ENCODE measurements around the gene RAD51B. TPM values are rescaled to one million over a fixed set of nuclear protein-coding genes. Genes with fewer than 3 reads are reported as not detected.
"Not testable (repeated sequence)": the region's sequence is repeated elsewhere in the genome, so short reads cannot be mapped to it uniquely, and the experiment has no call there.

The RAD51B gene
- total RNA-seq, 4 donors from 2014 or later = 6.2 to 39.9 (median 12.9) TPM

DNA sequence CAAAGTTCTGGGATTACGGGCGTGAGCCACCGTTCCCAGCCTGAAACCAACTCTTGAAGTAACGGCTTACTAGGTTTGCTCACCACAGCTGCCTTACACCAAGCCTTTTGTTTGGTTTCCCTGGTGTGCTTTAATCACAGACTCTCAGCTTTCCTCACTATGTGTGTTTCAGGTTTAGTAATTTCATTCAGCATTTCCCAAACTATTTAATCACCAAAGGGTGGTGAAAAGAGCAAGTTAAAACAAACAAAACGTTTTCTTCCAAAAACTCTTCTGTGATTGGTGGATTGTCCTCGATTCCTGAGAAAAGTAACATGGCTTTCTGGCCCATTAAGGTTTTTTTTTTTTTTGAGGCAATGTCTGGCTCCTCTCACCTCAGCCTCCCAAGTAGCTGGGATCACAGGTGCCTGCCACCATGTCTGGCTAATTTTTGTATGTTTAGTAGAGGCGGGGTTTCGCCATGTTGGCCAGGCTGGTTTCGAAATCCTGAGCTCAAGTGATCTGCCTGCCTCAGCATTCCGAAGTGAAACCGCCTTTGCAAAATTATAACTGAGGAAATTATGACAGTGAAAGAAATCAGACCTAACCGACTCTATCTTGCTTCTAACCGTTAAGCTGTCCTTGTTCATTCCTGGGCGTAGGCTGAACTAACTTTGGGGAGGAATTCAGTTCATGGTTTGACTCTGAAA is 1.7 kb upstream of the RAD51B start:
- H3K4me1 ChIP-seq = peaks cover 5 to 51% (median 22%) of the 10 kb centered on the region in 3 donors
- H3K27me3 ChIP-seq = no peaks in the 10 kb centered on the region
- no peak overlapping the region for H3K27ac ChIP-seq
- peaks cover 0 to 16% (median under 1%) of the 10 kb centered on the region in 3 donors for H3K36me3 ChIP-seq
- intact Hi-C loops (cut with DNase I) = no loop called here
- no peaks in the 10 kb centered on the region for H3K9me3 ChIP-seq
- no peak for DNase-seq
- TF ChIP-seq POLR2A (IDR thresholded peaks at IDR 0.05) = no peak
- TF ChIP-seq, protein P1, sequence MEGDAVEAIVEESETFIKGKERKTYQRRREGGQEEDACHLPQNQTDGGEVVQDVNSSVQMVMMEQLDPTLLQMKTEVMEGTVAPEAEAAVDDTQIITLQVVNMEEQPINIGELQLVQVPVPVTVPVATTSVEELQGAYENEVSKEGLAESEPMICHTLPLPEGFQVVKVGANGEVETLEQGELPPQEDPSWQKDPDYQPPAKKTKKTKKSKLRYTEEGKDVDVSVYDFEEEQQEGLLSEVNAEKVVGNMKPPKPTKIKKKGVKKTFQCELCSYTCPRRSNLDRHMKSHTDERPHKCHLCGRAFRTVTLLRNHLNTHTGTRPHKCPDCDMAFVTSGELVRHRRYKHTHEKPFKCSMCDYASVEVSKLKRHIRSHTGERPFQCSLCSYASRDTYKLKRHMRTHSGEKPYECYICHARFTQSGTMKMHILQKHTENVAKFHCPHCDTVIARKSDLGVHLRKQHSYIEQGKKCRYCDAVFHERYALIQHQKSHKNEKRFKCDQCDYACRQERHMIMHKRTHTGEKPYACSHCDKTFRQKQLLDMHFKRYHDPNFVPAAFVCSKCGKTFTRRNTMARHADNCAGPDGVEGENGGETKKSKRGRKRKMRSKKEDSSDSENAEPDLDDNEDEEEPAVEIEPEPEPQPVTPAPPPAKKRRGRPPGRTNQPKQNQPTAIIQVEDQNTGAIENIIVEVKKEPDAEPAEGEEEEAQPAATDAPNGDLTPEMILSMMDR (IDR thresholded peaks at IDR 0.05) = no peak
- WGBS, 2 donors = 82 to 86% methylated on average over 12 of the region's 14 CpGs
- H3K4me3 ChIP-seq = no peak overlapping the region

DNA sequence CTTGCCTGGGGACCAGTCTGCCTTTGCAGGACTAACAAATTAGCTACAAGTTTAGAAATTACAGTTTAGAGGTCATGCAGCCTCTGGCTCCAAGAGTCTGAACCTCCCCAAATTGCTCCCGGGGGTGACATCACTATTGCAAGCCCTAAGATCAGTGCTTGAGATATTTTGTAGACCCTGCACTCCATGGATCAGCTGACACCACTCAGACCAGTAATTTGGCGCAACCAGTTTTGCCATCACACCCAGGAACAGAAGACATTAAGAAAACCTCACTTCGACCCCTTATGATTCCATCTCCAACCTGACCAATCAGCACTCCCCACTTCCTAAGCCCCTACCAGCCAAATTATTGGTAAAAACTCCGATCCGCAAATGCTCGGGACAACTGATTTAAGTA is 1.1 kb upstream of the RAD51B start:
- not testable (repeated sequence) for H3K9me3 ChIP-seq, H3K27ac ChIP-seq

DNA sequence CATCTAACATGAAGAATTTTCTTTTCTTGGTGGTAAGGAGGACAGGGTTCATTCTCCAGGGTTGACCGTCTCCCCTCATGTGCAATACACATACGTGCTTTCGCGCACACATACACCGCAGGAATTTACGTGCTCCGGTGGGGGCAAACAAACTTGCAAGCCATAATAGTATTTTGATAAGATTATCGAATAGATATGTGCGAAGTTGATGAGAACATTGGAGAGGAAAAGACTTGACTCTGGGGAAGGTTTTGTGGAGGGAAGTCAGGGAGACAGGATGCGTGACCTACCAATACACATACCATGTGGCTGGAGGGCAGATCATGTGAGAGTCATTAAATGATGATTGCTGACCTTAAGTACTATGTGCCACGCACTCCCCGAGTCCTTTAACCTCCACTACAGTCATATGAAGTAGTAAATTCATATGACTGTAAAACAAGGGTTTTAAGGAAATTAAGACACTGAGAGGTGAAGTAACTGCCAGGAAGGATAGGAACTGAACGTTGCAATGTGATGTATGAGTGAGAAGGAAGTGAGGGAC is 921 bp downstream of the RAD51B start:
- Histone ChIP-seq H3K9me3 (no peaks in the 10 kb centered on the region), H3K27ac (peak overlapping the region in 2 of 4 donors; percentile 71 to 80), H3K4me3 (peak overlapping the region; percentile 67 to 81 (median 75)), H3K36me3 (peaks cover 0 to 3% (median 0%) of the 10 kb centered on the region in 3 donors), H3K4me1 (peaks cover 2 to 35% (median 13%) of the 10 kb centered on the region in 3 donors), H3K27me3 (no peaks in the 10 kb centered on the region)
- no peak for TF ChIP-seq POLR2A (IDR thresholded peaks at IDR 0.05)
- TF ChIP-seq, protein P1 (IDR thresholded peaks at IDR 0.05) = no peak
- DNase-seq = no peak
- intact Hi-C loops (cut with DNase I) = no loop called here
- WGBS, 2 donors = 13 to 40% methylated on average over 13 of the region's 13 CpGs

More for the DNA sequence above, 1.1 kb upstream of the RAD51B start:
- peaks cover 5 to 51% (median 22%) of the 10 kb centered on the region in 3 donors for H3K4me1 ChIP-seq
- intact Hi-C loops (cut with DNase I); H3K36me3 ChIP-seq; DNase-seq; H3K4me3 ChIP-seq; H3K27me3 ChIP-seq: not testable (repeated sequence)
- 85 to 100% methylated on average over 5 to 6 of the region's 6 CpGs for WGBS, 2 donors

DNA sequence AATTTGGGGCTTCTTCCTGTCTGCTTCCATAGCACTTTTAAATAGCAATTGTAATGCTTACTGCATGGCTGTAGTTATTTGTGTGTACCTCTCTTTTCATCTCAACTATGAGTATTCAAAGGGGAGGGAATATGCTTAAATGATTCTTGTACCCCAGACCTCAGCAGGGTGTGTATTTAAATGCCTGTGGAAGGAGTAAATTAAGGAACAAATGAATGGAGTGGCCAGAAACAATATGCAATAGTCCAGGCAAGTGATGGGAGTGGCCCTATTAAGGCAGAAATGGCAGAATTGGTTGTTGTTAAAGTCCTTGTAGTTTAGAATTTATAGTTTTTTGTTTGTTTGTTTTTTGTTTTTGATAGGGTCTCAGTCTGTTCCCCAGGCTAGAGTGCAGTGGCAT is 1.5 kb downstream of the RAD51B start:
- Histone ChIP-seq H3K4me1 (peaks cover 0 to 29% (median 9%) of the 10 kb centered on the region in 3 donors), H3K27me3 (no peaks in the 10 kb centered on the region), H3K36me3 (peaks cover 0 to 9% (median 0%) of the 10 kb centered on the region in 3 donors), H3K9me3 (no peaks in the 10 kb centered on the region), H3K4me3 (no peak overlapping the region), H3K27ac (no peak overlapping the region)
- no peak for TF ChIP-seq POLR2A (IDR thresholded peaks at IDR 0.05)
- TF ChIP-seq, protein P1 (IDR thresholded peaks at IDR 0.05) = no peak
- intact Hi-C loops (cut with DNase I) = no loop called here
- no peak for DNase-seq

DNA sequence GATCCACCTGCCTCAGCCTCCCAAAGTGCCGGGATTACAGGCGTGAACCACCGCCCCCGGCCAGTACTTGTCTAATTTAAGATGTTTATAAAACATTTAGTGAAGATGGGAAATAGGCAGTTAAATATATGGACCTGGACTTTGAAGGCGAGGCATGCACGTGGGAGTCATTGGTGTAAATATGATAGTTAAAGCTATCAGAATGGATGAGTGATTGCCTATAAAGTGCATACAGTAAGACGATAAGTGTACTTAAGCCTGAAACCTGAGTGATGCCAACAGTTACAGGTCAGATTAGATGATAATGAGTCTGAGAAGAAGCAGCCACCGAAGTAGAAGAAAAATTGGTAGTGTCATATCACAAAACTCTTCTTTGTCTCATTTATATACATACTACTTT is 11.5 kb downstream of the RAD51B start:
- intact Hi-C loops (cut with DNase I) = no loop called here
- H3K27ac ChIP-seq = no peak overlapping the region
- TF ChIP-seq, protein P1 (IDR thresholded peaks at IDR 0.05) = no peak
- TF ChIP-seq POLR2A (IDR thresholded peaks at IDR 0.05) = no peak
- no peak overlapping the region for H3K4me3 ChIP-seq
- peaks cover 0 to 15% (median 0%) of the 10 kb centered on the region in 3 donors for H3K36me3 ChIP-seq
- no peaks in the 10 kb centered on the region for H3K9me3 ChIP-seq
- whole genome bisulfite sequencing, 2 donors = 90 to 96% methylated on average over 8 of the region's 8 CpGs
- no peaks in the 10 kb centered on the region for H3K27me3 ChIP-seq
- no peaks in the 10 kb centered on the region for H3K4me1 ChIP-seq
- no peak for DNase-seq
